GM12801 (cell line): ENCODE results near the gene ANO7.

Source experiments
- CTCF ChIP-seq: IDR thresholded peaks from one replicate; pipeline ENCODE4 v1.5.1; 2011; ENCODE audit warnings: control low read depth; ENCODE audit not compliant: insufficient read length; ENCODE audit errors: extremely low read depth

ANO7 gene

GRCh38 chr2:241219856-241220356 lies 31.4 kb downstream of the ANO7 start:
- no peak for TF ChIP-seq CTCF

GRCh38 chr2:241223211-241224017 lies 34.9 kb downstream of the ANO7 start:
- TF ChIP-seq CTCF = no peak

DNA sequence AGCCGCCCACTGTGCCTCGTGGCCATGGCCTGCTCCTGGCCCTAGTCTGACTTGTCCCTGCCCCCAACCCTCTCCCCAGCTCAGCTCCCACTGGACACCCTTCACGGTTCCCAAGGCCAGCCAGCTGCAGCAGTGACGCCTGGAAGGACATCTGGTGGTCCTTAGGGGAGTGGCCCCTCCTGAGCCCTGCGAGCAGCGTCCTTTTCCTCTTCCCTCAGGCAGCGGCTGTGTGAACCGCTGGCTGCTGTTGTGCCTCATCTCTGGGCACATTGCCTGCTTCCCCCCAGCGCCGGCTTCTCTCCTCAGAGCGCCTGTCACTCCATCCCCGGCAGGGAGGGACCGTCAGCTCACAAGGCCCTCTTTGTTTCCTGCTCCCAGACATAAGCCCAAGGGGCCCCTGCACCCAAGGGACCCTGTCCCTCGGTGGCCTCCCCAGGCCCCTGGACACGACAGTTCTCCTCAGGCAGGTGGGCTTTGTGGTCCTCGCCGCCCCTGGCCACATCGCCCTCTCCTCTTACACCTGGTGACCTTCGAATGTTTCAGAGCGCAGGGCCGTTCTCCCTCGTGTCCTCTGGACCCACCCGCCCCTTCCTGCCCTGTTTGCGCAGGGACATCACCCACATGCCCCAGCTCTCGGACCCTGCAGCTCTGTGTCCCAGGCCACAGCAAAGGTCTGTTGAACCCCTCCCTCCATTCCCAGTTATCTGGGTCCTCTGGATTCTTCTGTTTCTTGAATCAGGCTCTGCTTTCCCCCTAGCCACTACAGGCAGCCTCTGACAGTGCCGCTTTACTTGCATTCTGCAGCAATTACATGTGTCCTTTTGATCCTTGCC lies 35.8 kb downstream of the ANO7 start:
- no peak for TF ChIP-seq CTCF

DNA sequence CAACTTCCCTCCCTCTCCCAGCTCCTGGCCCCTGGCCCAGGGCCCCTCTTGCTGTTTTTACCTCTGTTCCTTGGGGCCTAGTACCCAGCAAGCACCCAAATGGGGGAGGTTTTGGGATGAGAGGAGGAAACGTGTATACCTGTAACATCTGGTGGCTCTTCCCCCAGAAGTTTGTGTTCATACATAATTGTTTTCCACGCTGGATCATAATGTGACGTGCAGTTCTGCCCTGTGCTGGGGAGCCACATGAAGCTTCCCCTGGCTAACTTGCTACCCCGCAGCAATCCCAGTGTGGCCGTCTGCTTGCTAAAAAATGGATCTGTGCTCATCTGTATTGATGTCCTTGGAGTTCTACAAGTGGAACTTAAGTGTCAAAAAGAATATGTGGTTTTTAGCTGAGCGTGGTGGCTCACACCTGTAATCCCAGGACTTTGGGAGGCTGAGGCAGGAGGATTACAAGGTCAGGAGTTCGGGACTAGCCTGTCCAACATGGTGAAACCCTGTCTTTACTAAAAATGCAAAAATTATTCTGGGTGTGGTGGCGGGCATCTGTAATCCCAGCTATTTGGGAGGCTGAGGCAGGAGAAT lies 36.5 kb downstream of the ANO7 start:
- TF ChIP-seq CTCF = no peak

DNA sequence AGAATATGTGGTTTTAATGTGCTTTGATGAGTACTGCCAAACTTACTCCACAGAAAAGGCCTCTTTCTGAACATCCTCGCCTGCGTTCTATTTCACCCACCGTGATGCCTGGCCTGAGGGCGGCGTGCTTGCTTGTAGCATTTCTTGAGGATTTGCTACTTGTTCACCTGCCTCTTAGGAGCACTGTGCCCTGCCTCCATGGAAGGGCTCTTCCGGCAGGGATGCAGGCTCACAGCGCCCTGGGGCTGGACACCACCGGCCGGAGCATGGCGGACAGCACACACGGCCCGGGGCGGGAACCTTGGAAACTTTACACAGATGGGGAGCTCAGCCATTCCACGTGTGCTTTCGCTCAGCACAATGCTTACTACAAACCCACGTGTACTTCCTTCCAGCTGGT lies 37.1 kb downstream of the ANO7 start:
- no peak for TF ChIP-seq CTCF

- no peak for TF ChIP-seq CTCF
Measured at GRCh38 chr2:241225983-241226382, 37.5 kb downstream of the ANO7 start.
